ENCODE measurements around the gene HS3ST6.

DNA sequence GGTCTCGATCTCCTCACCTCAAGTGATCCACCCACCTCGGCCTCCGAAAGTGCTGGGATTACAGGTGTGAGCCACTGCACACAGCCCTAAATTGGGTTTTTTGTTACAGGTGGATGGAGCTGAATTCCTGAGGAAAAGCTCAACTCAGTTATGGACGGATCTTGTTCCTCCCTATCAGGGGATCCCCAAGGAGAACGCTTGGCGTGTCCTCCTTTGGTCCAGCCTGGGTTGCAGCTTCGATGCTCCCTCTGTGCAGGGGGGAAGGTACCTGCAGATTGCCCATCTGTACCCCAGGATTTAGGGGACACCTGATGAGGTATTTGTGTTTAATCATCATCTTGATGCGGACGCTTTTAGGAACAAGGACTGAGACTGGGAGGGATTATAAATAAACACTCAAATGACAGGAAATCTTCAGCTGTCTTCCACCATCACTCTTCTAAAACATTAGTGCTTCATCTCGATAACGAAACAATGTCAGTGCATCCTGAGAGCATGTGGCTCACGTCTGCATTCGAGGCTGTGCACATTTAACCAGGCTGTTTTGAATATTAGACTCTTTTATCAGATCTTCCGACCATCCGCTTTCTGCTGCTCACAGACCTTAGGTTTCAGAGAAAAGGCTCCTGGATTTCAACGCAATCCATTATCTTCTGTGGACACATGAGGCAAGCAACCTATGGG is 28.0 kb downstream of the HS3ST6 start:
- TF ChIP-seq EZH2phosphoT487 (IDR thresholded peaks at IDR 0.05; ENCODE audit: borderline replicate concordance): no peak
- TF ChIP-seq, protein P1, sequence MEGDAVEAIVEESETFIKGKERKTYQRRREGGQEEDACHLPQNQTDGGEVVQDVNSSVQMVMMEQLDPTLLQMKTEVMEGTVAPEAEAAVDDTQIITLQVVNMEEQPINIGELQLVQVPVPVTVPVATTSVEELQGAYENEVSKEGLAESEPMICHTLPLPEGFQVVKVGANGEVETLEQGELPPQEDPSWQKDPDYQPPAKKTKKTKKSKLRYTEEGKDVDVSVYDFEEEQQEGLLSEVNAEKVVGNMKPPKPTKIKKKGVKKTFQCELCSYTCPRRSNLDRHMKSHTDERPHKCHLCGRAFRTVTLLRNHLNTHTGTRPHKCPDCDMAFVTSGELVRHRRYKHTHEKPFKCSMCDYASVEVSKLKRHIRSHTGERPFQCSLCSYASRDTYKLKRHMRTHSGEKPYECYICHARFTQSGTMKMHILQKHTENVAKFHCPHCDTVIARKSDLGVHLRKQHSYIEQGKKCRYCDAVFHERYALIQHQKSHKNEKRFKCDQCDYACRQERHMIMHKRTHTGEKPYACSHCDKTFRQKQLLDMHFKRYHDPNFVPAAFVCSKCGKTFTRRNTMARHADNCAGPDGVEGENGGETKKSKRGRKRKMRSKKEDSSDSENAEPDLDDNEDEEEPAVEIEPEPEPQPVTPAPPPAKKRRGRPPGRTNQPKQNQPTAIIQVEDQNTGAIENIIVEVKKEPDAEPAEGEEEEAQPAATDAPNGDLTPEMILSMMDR (conservative IDR thresholded peaks at IDR 0.05; ENCODE audit: low read length): no peak

All from Loucy (cell line).